GM18907 (cell line): ENCODE data around the gene ISYNA1.

ENCODE experiments used
- ATAC-seq: cut with Tn5 transposase; IDR thresholded peaks from one replicate; pipeline ENCODE4 v1.9.1; 2021; ENCODE audit warnings: mild to moderate bottlenecking, moderate library complexity; ENCODE audit not compliant: unreplicated experiment

Gene ISYNA1

GRCh38 chr19:18433015-18433691, 4.8 kb downstream of the ISYNA1 start:
- ATAC-seq: no peak

DNA sequence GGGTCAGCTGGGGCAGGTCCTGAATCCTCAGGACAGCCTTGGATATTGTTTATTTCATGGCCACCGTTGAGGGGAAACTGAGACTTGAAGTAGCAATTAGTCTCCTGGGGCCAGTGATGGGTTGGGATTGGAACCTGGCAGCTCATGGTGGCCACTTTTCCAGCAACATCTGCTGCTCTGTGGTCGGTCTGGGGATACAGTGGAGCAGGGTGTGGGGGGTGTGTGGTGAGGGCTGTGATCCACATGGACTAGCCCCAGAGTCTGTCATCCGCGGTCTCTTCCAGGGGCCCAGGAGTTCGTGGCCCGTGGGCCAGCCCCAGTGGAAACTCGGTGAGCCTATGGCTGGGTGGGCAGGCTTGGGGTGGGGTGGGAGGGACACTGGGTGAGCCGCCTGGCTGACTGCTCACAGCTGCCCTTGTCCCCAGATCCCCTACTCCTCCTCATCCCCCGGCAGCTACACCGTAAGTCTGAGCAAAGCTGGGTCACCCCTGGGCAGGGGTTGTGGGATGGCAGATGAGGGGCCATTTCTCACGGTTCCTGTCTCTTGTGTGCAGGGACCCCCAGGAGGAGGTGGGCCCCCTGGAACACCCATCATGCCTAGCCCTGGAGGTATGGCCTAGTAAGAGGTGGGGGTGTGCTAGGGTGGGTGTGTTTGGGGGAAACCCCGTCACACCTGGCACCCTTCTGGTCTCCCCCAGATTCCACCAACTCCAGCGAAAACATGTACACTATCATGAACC, 5.5 kb downstream of the ISYNA1 start:
- no peak for ATAC-seq

GRCh38 chr19:18431351-18432197, 6.4 kb downstream of the ISYNA1 start:
- no peak for ATAC-seq

DNA sequence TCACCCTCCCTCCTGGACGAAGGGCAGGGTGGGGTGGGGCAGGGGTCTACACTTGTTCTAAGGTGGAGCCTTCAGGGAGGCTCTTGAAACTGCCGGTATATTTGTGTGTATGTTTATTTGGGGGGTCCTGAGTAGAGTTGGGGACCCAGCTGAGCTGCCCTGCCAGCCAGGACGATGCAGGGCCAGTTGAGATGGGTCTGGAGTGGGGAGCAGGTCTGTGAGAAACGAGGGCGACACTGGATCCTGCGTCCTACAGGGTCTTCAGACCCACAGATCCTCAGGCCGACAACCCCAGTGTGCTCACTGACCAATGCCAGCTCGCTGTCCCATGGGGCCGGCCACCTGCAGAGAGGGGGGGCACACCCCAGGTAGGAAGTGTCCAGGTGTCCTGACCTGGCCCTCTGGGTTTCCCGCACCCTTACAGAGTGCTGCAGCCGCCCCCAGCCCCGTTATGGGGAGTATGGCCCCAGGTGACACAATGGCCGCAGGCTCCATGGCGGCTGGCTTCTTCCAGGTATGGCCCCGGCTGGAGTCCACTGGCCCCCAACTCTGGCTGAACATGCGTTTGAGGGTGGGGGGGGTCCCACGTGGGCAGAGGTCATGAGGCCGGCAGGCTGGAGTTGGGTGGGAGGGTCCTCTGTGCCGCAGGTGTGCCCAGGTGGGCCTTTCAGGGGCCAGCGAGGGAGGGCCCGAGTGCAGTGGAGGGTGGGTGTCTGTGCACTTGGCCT, 7.4 kb downstream of the ISYNA1 start:
- ATAC-seq: no peak

DNA sequence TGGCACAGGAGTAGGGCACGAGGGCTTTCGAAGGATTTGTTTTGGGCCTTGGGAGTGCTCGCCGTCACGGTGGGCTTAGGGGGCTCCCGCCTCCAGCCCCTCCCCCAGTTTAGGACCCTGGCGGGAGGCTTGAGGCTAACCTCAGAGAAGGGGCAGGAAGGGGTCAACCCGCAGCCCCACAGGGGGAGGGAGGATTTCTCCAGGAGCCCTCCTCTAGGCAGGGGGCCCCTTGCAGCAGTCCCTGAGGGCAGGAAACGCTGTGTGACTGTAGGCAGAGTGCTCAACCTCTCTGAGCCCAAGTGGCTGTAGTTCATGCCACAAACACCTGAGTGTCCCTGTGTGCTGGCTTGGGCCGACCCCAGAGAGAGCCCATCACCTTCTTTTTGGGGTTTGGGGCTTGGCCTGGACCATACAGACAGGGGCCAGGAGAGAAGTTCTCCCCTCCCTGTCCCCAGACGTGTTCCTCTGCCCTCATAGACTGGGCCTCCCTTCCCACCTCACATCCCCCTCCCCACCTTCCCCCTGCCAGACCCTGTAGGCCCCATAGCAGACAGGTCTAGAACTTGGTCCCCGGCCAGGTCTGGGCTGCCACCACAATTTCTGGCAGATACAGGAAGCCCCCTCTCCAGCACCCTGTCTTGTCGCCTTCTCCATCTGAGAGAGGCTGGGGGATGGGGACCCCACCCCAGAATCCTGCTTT, 8.1 kb downstream of the ISYNA1 start:
- no peak for ATAC-seq

GRCh38 chr19:18428787-18429674, 8.9 kb downstream of the ISYNA1 start:
- ATAC-seq: peak; percentile 51

- ATAC-seq: no peak
Measured at GRCh38 chr19:18428173-18428786, 9.7 kb downstream of the ISYNA1 start.

DNA sequence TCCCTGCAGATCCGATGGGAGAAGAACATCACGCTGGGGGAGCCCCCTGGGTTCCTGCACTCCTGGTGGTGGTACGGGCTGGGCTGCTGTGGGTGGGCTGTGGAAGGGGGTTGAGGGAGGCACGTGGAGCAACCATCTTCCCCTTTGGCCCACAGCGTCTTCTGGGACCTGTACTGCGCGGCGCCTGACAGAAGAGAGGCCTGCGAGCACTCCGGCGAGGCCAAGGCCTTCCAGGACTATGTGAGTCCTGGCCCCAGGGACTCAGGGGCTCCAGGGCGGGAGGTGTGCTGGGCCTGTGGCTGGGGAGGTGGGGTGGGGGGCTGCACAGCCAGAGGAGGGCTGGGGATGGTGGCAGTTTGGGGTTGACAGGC, 10.2 kb downstream of the ISYNA1 start:
- no peak for ATAC-seq

- no peak for ATAC-seq
Measured at GRCh38 chr19:18427080-18427742, 10.7 kb downstream of the ISYNA1 start.

DNA sequence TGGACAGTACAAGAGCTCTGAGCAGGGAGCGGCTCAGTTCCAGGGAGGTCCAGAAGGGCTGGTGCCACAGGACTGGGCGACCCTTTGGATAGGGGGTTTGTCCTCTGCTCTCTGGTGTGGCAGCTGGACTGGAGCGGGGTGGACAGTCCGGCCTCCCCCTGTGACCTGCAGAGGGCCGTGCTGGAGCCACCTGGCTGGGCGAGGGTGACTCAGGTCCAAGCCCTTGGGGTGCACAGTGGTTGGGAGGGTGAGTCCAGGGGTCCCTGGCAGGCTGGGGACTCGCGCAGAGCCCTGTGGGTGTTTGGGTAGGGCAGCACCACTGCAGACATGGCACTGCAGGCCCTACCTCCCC, 11.5 kb downstream of the ISYNA1 start:
- no peak for ATAC-seq

- ATAC-seq: no peak
Measured at GRCh38 chr19:18425515-18426415, 12.2 kb downstream of the ISYNA1 start.

- no peak for ATAC-seq
Measured at GRCh38 chr19:18424890-18425514, 12.9 kb downstream of the ISYNA1 start.

DNA sequence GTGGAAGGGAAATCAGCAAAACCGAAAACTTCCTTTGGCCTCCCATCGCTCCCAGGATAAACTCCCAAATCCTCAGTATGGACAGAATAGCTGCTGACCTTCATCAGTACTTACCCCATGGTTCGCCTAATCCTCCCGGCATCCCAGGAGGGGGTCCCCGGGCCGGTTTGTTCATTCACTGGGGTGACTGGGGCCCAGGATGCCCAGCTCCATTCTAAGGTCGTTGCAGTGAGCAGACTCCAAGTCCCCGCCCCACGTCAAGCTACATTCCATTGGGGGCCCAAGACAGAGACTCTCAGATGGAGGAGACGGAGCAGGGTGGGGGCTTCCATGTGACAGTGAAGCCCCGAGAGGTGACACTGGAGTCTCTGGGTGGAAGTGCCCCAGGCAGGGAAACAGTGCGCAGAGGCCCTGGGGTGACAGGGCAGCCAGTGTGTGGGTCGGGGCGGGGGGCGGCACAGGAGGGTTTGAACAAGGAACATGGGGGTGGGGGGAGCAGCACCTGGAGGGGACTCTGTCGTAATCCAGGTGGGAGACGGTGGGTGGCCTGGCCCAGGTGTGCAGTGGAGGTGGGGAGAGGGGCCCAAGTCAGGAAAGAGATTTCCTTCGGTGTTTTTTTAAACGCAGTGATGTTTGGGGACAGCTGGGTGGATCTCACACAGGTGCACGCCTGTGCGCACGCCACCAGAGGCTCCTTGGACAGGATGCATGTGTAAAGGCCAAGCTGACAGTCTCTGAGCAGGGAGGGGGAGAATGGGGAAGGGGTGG, 13.6 kb downstream of the ISYNA1 start:
- no peak for ATAC-seq

DNA sequence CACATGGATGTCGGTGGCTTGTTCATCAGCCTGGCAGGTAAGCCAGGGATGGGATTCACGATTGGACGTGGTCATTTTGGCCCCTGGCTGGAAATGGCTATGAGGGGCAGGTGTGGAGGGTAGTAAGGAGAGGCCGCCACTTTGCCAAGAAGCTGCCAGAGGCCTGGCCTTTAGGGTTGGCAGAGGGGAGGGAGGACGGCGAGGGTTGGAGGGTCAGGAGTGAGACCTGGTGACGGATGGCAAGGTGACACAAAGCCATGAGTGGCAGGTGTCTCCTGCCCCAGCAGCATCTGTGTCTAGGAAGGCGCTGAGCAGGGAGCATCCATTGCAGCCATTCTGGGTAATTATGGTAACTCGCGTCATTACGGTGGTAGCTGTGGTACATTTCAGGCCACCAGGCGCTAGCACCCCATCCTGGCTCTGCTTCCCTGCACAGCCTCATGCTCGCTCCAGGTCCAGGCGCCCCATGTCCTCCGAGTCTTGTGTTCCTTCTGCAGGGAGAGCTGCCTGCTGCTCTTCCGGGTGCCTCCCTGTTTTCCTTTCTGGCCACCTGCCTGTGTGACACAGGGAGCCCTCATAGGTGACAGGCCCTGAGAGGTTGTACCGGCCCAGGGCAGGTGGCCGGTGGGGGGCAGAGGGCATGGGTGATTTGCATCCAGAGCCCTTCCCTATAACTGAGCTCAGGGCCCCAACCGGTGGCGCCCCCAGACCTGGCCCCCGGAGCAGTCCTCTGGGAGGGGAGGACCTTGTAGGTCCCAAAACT, 14.5 kb downstream of the ISYNA1 start:
- ATAC-seq: no peak

- ATAC-seq: no peak
Measured at GRCh38 chr19:18422530-18423191, 15.3 kb downstream of the ISYNA1 start.
